ENCODE results near the gene ARHGAP8.

The ARHGAP8 gene

DNA sequence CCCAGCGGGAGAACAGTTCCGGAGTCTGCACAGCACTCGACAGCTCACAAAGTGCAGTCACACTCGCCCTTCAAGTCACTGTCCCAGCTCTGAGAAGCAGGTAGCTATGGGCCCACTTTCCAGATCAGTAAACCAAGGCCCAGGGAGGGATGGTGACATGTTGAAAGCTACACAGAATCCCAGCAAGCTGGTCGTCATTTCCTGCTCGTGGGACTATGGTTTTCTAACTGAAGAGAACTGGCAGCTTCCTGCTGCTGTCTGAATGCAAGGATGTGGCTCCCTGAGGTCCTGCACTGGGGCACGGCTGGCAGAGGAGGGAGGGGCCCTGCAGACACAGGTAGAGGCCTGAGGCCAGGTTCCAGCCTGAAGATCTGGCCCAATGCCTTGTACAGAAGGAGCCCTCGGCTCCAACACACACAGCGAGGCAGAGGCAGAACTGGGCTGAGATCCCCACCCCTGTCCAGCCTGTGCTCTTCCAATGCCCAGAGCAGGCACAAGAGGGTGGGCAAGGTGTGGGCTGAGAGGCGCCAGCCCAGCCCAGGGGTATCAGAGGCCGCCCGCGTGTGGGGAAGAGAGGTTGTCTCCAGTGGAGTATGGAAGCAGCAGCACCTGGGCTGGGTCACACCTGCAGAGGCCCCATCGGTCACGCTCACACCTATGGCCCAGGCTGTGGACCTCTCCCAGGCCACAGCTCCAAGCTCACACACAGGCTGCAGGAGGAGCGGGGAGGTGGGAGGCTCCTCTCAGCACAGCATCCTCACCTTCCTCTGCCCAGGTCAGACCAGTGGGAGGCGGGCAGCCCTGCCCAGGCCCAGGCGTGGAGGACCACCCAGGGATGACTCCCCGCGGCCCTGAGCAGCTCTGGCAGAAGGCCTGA, 138.3 kb downstream of the ARHGAP8 start:
- TF ChIP-seq, protein P1, sequence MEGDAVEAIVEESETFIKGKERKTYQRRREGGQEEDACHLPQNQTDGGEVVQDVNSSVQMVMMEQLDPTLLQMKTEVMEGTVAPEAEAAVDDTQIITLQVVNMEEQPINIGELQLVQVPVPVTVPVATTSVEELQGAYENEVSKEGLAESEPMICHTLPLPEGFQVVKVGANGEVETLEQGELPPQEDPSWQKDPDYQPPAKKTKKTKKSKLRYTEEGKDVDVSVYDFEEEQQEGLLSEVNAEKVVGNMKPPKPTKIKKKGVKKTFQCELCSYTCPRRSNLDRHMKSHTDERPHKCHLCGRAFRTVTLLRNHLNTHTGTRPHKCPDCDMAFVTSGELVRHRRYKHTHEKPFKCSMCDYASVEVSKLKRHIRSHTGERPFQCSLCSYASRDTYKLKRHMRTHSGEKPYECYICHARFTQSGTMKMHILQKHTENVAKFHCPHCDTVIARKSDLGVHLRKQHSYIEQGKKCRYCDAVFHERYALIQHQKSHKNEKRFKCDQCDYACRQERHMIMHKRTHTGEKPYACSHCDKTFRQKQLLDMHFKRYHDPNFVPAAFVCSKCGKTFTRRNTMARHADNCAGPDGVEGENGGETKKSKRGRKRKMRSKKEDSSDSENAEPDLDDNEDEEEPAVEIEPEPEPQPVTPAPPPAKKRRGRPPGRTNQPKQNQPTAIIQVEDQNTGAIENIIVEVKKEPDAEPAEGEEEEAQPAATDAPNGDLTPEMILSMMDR (IDR thresholded peaks at IDR 0.05; ENCODE audit: control insufficient read depth, insufficient read depth, low read depth, low read length, missing control alignments), result no peak

DNA sequence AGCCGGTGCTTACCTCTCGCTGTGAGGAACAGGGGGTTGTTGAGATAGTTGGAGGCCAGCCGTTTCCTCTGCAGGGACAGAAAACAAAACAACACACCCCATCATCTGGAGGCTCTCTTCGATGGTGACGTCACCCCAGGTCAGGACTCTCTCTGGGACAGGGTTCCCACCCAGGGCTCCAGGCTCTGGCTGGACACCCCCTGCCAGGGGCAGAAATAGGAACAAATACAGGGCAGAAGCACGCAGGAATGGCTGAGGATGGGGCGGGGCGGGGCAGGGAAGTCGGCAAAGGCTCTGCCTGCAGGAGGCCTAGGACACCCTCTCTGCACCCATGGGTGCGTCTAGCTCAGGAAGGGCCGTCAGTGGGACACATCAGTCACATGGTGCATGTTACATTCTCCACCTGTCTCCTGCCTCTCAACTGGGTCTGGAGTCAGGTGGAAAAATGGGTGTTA, 138.9 kb downstream of the ARHGAP8 start:
- TF ChIP-seq, protein P1 (IDR thresholded peaks at IDR 0.05; ENCODE audit: control insufficient read depth, insufficient read depth, low read depth, low read length, missing control alignments), result no peak
- no peak for DNase-seq (ENCODE audit: low read depth)
- no peak overlapping the region for H3K4me3 ChIP-seq (ENCODE audit: control insufficient read depth, low read depth, low read length)

More for the DNA sequence above, 138.3 kb downstream of the ARHGAP8 start:
- DNase-seq (ENCODE audit: low read depth), result no peak
- H3K4me3 ChIP-seq (ENCODE audit: control insufficient read depth, low read depth, low read length), result no peak overlapping the region

DNA sequence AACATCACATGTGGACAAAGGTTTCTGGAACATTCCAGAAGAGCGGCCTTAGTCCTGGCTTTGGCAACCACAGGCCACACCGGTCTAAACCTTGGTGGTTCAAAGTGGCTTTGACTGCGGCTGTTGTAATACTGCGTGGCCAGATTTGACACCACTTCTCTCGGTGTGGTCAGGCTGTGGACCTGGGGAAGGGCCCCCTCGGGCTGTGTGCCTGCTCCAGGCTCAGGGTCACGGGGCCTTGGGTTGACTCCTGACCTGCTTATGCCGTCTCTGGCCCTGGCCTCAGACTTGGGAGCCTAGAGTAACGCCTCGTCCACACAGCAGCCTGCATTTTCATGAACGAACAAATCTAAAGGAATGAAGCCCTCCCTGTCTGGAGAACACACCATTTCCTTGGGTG, 139.4 kb downstream of the ARHGAP8 start:
- DNase-seq (ENCODE audit: low read depth), result no peak
- TF ChIP-seq, protein P1 (IDR thresholded peaks at IDR 0.05; ENCODE audit: control insufficient read depth, insufficient read depth, low read depth, low read length, missing control alignments), result no peak
- no peak overlapping the region for H3K4me3 ChIP-seq (ENCODE audit: control insufficient read depth, low read depth, low read length)

DNA sequence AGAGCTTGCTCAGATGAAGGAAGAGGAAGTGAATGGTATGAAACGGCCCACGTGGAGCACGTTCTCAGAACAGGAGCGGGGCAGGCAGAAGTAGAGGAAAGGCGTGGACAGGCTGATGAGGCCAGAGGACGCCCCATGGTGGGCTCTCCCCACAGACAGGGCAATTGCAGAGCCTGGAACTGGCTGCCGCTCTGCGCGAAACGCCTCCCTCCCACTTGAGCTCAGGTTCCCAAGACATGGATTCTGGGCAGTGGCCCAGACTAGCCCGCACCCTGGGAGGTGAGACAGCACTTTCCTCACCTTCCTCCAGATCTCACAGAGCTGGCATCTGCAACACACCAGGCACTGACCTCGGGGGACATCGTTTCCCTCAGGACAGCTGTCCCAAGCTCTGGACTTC, 139.9 kb downstream of the ARHGAP8 start:
- no peak overlapping the region for H3K4me3 ChIP-seq (ENCODE audit: control insufficient read depth, low read depth, low read length)
- TF ChIP-seq, protein P1 (IDR thresholded peaks at IDR 0.05; ENCODE audit: control insufficient read depth, insufficient read depth, low read depth, low read length, missing control alignments), result no peak
- no peak for DNase-seq (ENCODE audit: low read depth)

DNA sequence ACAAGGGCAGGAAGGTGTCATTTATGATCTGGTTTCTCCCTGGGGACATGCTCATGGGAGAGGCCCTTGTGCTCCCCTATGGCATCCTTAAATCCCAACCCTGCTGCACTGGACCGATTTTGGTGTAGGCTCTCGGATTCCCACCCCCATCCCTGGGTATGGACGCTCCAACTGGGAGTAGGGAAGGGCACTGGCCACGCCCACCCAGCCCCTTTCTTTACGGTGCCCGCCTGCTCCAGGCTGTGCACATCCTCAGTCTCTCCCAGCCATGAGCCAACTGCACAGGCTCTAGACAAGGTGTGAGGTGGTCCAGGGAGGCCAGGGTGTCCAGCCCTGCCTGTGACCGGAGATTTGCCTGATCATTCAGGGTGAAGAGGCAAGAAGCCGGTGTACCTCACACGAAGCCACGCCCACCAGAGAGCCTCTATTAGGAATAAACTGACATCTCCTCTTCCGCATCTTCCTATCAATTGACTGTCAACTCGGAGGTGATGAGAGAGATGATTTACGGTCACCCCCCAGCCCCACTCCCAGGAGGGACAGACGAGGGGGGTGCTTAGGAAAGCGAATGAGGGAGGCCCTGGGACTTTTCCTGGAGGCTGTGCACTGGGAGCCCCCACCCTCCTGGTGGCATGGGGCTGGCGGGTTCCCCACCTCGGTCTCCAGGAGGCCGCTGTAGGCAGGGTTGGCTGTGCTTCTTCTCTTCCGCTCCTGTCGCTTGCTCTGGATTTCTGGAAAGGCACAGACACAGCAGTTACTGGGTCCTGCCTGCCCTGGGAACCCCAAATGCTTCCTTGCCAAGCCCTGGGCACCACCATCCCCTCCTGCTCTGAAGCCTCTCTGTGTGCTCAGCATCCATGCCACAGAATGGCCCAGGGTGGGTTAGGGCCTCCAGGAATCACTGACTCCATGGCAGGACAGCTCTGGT, 140.7 kb downstream of the ARHGAP8 start:
- no peak overlapping the region for H3K4me3 ChIP-seq (ENCODE audit: control insufficient read depth, low read depth, low read length)
- TF ChIP-seq, protein P1 (IDR thresholded peaks at IDR 0.05; ENCODE audit: control insufficient read depth, insufficient read depth, low read depth, low read length, missing control alignments), result no peak
- DNase-seq (ENCODE audit: low read depth), result no peak

DNA sequence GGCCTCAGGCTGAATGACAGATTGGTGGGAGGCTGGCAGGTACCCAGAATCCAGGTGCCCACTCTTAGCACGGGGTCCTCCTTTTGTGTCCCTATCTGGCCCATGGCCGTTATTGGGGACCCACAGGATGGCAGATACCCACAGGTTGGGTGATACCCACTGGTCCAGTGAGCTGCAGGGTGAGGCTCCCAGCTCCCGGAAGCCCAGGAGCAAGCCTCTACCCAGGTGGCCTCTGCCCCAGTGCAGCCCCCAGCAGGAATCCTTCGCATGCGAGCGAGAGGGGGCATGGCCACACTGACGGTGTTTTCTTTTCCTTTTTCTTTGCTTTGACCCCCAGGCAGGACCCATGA, 141.3 kb downstream of the ARHGAP8 start:
- TF ChIP-seq, protein P1 (IDR thresholded peaks at IDR 0.05; ENCODE audit: control insufficient read depth, insufficient read depth, low read depth, low read length, missing control alignments), result no peak
- no peak for DNase-seq (ENCODE audit: low read depth)
- no peak overlapping the region for H3K4me3 ChIP-seq (ENCODE audit: control insufficient read depth, low read depth, low read length)

Data from AG09309 (cell line).